ENCODE results near the gene C1QTNF8.

C1QTNF8 gene

DNA sequence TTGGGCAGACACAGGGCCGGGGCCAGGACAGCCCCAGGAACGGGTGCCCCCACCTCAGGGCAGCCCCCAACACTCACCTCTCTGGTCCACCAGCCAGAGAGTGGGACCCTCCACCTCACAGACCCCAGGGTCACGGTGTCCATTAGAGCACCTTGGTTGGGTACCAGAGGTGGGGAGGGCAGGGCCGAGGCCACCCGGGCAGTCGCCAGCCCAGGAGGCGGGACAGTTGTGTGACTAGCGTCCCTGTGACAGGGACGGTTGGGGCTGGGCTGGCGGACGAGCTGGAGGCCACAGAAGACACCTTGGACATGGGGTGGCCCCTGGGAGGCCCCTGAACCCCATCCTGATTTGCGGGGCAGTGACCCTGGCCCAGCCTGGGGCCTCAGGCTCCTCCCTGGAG lies 11.7 kb upstream of the C1QTNF8 start:
- H3K4me1 ChIP-seq (ENCODE audit: control insufficient read depth, insufficient read depth, low read length, poor library complexity, severe bottlenecking), result peaks cover 4% of the 10 kb centered on the region
- no peak overlapping the region for H3K27ac ChIP-seq (ENCODE audit: low read depth, low read length, severe bottlenecking)
- no peak overlapping the region for H3K4me3 ChIP-seq (ENCODE audit: extremely low read depth, insufficient read depth, low read length, poor library complexity, severe bottlenecking)
- H3K36me3 ChIP-seq (ENCODE audit: control insufficient read depth, insufficient read depth, low read length), result no peaks in the 10 kb centered on the region
- WGBS, 2 experiments (ENCODE audit: insufficient coverage in 2 of 2), result 90 to 94% methylated on average over 5 to 11 of the region's 12 CpGs
- no peaks in the 10 kb centered on the region for H3K9me3 ChIP-seq (ENCODE audit: control insufficient read depth, low read length)

DNA sequence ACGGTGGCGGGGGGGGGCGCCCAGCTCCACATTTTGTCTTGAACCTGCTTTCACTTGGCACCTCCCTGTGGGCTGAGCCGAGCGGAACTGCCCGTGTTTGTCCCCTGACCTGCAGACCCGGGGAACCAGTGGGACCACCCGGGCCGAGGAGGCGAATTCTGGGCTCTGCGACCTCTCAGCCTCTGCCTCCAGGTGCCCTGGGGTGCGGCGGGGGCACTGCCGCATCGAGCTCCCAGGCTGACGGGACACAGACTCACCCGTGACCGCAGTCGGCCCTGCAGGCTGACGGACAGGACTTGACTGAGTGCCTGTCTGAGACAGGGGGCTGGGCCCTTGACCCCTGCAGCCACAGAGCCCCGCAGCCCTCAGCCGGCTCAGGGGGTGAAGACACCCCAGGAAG lies 11.1 kb upstream of the C1QTNF8 start:
- no peak overlapping the region for H3K27ac ChIP-seq (ENCODE audit: low read depth, low read length, severe bottlenecking)
- H3K4me3 ChIP-seq (ENCODE audit: extremely low read depth, insufficient read depth, low read length, poor library complexity, severe bottlenecking), result no peak overlapping the region
- H3K9me3 ChIP-seq (ENCODE audit: control insufficient read depth, low read length), result no peaks in the 10 kb centered on the region
- peaks cover 4% of the 10 kb centered on the region for H3K4me1 ChIP-seq (ENCODE audit: control insufficient read depth, insufficient read depth, low read length, poor library complexity, severe bottlenecking)
- whole genome bisulfite sequencing, 2 experiments (ENCODE audit: insufficient coverage in 2 of 2), result 73 to 84% methylated on average over 16 to 21 of the region's 22 CpGs
- H3K36me3 ChIP-seq (ENCODE audit: control insufficient read depth, insufficient read depth, low read length), result no peaks in the 10 kb centered on the region

DNA sequence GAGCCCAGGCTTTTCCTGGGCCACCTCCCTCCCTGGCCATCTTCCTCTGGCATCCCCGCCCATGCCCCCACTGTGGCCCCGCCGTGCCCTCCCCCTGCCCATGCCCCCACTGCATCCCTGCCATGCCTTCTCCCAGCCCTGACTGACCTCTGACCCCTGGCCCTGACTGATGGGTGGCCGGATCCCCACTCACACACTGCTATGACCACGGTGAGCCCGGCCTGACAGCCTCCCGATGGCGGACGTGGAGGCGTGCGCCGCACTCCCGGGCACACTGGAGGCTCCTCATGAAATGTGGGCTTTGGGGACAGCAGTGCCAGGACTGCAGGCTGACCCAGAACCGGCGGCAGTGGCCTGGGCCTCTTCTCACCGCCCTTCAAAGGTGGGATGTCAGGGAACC lies 10.6 kb upstream of the C1QTNF8 start:
- no peak overlapping the region for H3K27ac ChIP-seq (ENCODE audit: low read depth, low read length, severe bottlenecking)
- H3K4me1 ChIP-seq (ENCODE audit: control insufficient read depth, insufficient read depth, low read length, poor library complexity, severe bottlenecking), result peaks cover 4% of the 10 kb centered on the region
- H3K36me3 ChIP-seq (ENCODE audit: control insufficient read depth, insufficient read depth, low read length), result no peaks in the 10 kb centered on the region
- WGBS, 2 experiments (ENCODE audit: insufficient coverage in 2 of 2), result 85 to 86% methylated on average over 9 to 13 of the region's 16 CpGs
- no peak overlapping the region for H3K4me3 ChIP-seq (ENCODE audit: extremely low read depth, insufficient read depth, low read length, poor library complexity, severe bottlenecking)
- H3K9me3 ChIP-seq (ENCODE audit: control insufficient read depth, low read length), result no peaks in the 10 kb centered on the region

DNA sequence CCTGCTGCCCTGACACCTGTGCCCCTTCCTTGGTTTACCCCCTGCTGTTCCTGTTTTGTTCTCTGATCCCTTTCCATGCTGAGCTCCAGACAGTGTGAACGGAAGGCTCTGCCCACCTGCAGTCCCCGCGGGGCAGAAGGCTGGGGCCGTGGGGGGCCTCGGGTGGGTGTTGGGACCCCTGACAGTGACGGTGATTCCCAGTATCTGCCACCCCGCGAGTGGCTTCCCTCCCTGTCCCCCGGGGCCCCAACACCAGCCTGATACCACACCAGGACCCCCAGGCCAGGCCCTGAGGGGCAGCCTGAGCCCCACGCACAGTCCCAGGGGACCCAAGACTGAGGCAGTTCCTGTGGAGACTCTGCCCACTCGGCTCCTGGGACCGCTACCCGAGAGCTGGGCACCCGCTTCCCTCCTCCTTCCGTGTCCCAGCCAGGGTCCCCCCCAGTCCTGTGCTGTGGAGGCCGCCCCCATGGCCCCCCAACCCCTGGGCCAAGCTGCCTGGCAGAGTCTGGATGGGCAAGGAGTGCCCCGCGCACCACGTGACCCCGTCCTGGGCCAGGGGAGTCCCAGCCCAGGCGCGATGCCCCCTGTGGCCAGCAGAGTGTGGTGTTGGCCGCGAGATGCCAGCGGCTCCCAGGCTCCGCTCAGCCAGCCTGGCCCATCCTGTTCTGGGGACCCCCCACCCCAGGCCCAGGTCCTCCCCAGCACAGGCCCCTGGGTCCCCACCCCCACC lies 10.0 kb upstream of the C1QTNF8 start:
- Histone ChIP-seq H3K9me3 (ENCODE audit: control insufficient read depth, low read length) (no peaks in the 10 kb centered on the region), H3K36me3 (ENCODE audit: control insufficient read depth, insufficient read depth, low read length) (no peaks in the 10 kb centered on the region), H3K4me1 (ENCODE audit: control insufficient read depth, insufficient read depth, low read length, poor library complexity, severe bottlenecking) (peaks cover 4% of the 10 kb centered on the region), H3K27ac (ENCODE audit: low read depth, low read length, severe bottlenecking) (no peak overlapping the region), H3K4me3 (ENCODE audit: extremely low read depth, insufficient read depth, low read length, poor library complexity, severe bottlenecking) (no peak overlapping the region)
- WGBS, 2 experiments (ENCODE audit: insufficient coverage in 2 of 2), result 40 to 61% methylated on average over 13 to 25 of the region's 26 CpGs

DNA sequence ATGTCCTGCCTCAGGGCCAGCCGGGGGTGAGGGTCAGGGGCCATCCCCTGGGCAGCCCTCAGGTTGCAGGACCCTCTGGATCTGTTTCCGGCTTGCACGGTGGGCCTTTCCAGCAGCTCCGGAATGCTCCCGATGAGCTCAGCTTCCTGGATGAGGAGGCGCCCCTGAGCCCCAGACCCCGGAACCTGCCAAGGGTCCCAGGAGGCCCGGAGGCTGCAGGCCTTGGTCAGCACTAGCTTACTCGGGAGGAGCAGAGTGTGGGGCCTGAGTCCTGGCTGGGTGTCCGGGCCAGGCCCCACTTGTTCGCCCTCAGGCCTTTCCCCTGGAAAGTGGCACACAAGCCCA lies 7.6 kb upstream of the C1QTNF8 start:
- Histone ChIP-seq H3K9me3 (ENCODE audit: control insufficient read depth, low read length) (no peaks in the 10 kb centered on the region), H3K27ac (ENCODE audit: low read depth, low read length, severe bottlenecking) (no peak overlapping the region), H3K36me3 (ENCODE audit: control insufficient read depth, insufficient read depth, low read length) (no peaks in the 10 kb centered on the region), H3K4me1 (ENCODE audit: control insufficient read depth, insufficient read depth, low read length, poor library complexity, severe bottlenecking) (peaks cover 10% of the 10 kb centered on the region), H3K4me3 (ENCODE audit: extremely low read depth, insufficient read depth, low read length, poor library complexity, severe bottlenecking) (peak overlapping the region; percentile 30)
- 62 to 75% methylated on average over 9 to 11 of the region's 11 CpGs for WGBS, 2 experiments (ENCODE audit: insufficient coverage in 2 of 2)

DNA sequence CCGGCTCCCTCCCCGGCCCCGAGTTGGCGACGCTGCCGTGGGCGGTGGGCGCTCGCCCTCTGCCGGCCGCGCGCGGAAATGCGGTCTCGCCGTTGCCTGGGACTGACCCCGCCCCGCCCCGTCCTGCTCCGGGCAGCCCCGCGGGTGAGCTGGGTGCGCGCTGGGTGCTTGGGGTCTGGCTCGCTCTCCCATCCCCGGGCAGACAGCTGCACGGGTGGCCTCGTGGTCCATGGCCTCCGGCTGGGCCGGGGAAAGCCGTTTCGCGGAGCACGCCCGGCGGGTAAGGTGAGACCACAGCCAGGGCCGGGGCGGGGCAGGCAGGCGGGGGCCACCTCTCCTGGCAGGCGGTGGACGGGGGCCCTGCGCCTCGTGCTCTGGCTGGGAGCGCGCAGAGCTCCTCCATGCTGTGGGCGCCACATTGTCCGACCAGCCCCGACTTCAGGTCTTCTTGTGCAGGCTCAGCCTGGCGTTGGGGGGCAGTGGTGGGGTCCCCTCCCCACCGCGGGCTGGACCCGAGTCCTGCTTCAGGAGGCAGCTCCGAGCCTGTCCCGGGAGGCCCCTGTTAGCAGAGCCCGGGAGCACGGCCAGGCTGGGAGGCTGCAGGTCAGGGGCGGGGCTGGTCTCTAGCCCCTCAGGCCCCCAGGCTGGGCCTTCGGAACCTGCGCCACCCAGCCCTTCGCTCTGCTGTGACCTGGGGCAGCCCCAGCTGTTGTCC lies 7.0 kb upstream of the C1QTNF8 start:
- no peaks in the 10 kb centered on the region for H3K9me3 ChIP-seq (ENCODE audit: control insufficient read depth, low read length)
- H3K36me3 ChIP-seq (ENCODE audit: control insufficient read depth, insufficient read depth, low read length), result no peaks in the 10 kb centered on the region
- H3K27ac ChIP-seq (ENCODE audit: low read depth, low read length, severe bottlenecking), result no peak overlapping the region
- H3K4me3 ChIP-seq (ENCODE audit: extremely low read depth, insufficient read depth, low read length, poor library complexity, severe bottlenecking), result peak overlapping the region; percentile 30
- H3K4me1 ChIP-seq (ENCODE audit: control insufficient read depth, insufficient read depth, low read length, poor library complexity, severe bottlenecking), result peaks cover 15% of the 10 kb centered on the region
- 8 to 11% methylated on average over 44 to 59 of the region's 61 CpGs for WGBS, 2 experiments (ENCODE audit: insufficient coverage in 2 of 2)

DNA sequence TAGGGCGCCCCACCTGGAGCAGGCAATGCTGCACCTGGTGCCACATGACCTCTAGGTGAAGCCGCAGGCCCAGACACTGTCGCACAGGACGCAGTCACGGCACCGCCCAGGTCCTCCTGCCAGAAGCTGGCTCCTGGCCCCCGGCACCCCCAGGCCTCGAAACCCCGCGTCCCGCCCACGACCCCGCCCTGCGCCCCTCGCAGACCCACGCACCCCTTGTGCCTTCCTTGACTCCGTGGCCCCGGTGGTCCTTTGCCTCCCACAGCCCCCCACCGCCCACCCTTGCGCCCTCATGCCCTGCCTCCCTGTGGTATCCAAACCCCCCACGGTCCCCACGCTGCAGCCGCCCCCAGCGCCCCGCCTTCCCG lies 6.3 kb upstream of the C1QTNF8 start:
- 88 to 91% methylated on average over 13 to 15 of the region's 26 CpGs for WGBS, 2 experiments (ENCODE audit: insufficient coverage in 2 of 2)
- Histone ChIP-seq H3K27ac (ENCODE audit: low read depth, low read length, severe bottlenecking) (no peak overlapping the region), H3K9me3 (ENCODE audit: control insufficient read depth, low read length) (no peaks in the 10 kb centered on the region), H3K4me3 (ENCODE audit: extremely low read depth, insufficient read depth, low read length, poor library complexity, severe bottlenecking) (no peak overlapping the region), H3K36me3 (ENCODE audit: control insufficient read depth, insufficient read depth, low read length) (no peaks in the 10 kb centered on the region), H3K4me1 (ENCODE audit: control insufficient read depth, insufficient read depth, low read length, poor library complexity, severe bottlenecking) (peaks cover 22% of the 10 kb centered on the region)

DNA sequence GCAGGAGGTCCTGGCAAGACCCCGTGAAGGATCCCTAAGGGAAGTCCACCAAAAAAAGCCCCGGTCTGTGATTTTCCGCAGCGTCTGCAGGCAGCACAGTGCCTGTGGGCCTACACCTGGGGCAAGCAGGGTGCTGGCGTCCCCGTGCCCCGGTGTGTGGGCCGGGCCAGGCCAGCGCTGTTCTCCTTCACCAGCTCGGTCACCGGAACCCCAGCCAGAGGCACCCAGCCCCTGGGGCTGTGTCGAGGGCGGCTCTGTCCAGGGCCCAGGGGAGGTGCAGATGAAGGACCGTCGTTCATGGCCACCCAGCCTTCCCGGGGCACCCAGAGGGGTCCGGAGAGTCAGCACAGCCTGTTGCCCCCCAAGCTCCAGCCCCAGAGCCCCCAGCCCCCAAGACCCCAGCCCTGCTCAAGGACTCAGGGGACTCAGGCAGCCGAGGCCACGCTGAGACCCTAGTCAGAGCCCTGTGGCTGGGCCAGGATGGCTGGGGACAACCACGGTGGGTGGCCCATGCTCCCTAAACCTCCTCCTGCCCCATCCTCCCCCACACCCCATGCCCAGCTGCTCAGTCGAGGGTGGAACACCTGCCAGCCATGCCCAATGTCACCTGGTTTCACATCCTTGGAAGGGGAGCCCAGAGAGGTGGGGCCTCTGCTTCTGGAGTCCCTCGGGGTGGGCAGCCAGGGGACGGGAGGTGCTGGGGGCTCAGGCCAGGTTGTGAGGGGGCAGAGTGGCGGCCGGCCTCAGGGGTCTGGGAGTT lies 5.7 kb upstream of the C1QTNF8 start:
- Histone ChIP-seq H3K27ac (ENCODE audit: low read depth, low read length, severe bottlenecking) (no peak overlapping the region), H3K9me3 (ENCODE audit: control insufficient read depth, low read length) (no peaks in the 10 kb centered on the region), H3K4me3 (ENCODE audit: extremely low read depth, insufficient read depth, low read length, poor library complexity, severe bottlenecking) (no peak overlapping the region), H3K4me1 (ENCODE audit: control insufficient read depth, insufficient read depth, low read length, poor library complexity, severe bottlenecking) (peaks cover 27% of the 10 kb centered on the region), H3K36me3 (ENCODE audit: control insufficient read depth, insufficient read depth, low read length) (no peaks in the 10 kb centered on the region)
- WGBS, 2 experiments (ENCODE audit: insufficient coverage in 2 of 2), result 80 to 84% methylated on average over 18 to 20 of the region's 25 CpGs

DNA sequence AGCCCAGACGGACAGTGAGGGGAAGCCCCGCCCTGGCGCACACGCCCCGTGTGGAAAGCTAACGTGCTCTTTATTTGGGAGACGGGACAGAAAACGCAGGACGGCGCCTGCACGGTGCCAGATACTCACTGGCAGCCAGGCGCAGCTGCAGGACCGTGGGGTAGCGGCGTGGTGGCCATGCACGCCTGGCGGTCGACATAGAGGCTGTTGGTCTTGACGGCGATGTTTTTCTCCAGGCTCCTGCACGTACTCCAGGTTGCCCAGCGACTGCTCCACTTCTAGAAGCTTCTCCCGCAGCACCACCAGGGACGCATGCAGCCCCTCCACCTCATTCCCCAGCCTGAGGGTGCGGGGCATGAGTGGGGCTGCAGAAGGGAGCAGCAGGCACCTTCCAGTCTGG lies 5.1 kb upstream of the C1QTNF8 start:
- H3K4me1 ChIP-seq (ENCODE audit: control insufficient read depth, insufficient read depth, low read length, poor library complexity, severe bottlenecking), result peaks cover 31% of the 10 kb centered on the region
- no peaks in the 10 kb centered on the region for H3K9me3 ChIP-seq (ENCODE audit: control insufficient read depth, low read length)
- no peak overlapping the region for H3K27ac ChIP-seq (ENCODE audit: low read depth, low read length, severe bottlenecking)
- no peaks in the 10 kb centered on the region for H3K36me3 ChIP-seq (ENCODE audit: control insufficient read depth, insufficient read depth, low read length)
- H3K4me3 ChIP-seq (ENCODE audit: extremely low read depth, insufficient read depth, low read length, poor library complexity, severe bottlenecking), result no peak overlapping the region
- WGBS, 2 experiments (ENCODE audit: insufficient coverage in 2 of 2), result 86 to 89% methylated on average over 22 to 25 of the region's 25 CpGs

DNA sequence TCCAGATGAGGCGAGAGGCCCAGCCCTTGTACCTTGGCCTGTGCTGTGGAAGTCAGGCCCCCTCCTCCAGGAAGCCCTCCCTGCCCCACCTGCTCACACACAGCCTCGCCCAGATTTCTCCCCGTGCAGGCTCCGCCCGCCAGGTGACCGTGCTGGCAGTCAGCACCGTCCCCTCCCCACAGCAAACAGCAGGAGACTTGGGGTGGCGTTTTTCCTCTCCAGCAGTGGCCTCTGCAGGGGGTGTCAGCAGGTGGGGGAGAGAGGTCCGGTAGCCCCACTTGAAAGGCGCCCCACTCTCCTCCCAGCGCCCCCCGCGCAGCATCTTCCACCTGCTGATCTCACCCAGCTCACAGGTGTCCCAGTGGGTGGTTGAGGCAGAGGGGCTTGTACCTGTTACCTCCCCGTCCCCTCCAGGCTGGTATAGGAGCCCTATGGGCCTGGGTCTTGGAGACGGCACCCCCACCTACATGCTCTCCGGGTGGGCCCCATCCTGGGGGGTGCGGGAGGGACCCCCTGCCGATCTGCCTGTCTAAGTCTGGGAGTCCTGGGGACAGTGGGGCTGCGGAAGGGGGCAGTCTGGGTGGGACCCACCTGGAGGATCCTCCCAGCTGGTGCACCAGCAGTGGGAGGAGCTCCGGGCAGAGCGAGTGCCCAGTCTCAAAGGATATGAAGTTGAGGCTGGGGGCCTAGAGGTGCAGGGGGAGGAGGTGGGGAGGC lies 4.2 kb upstream of the C1QTNF8 start:
- Histone ChIP-seq H3K27ac (ENCODE audit: low read depth, low read length, severe bottlenecking) (no peak overlapping the region), H3K4me1 (ENCODE audit: control insufficient read depth, insufficient read depth, low read length, poor library complexity, severe bottlenecking) (peaks cover 31% of the 10 kb centered on the region), H3K4me3 (ENCODE audit: extremely low read depth, insufficient read depth, low read length, poor library complexity, severe bottlenecking) (no peak overlapping the region), H3K9me3 (ENCODE audit: control insufficient read depth, low read length) (no peaks in the 10 kb centered on the region), H3K36me3 (ENCODE audit: control insufficient read depth, insufficient read depth, low read length) (no peaks in the 10 kb centered on the region)
- 82 to 86% methylated on average over 9 to 12 of the region's 21 CpGs for WGBS, 2 experiments (ENCODE audit: insufficient coverage in 2 of 2)
